Astrocyte (in vitro differentiated cells and primary cell): ENCODE data around the gene ANAPC10.

Experiments
- EZH2 ChIP-seq: IDR thresholded peaks from 2 replicates; pipeline ENCODE4 v1.6.1; 2012; ENCODE audit warnings: mild to moderate bottlenecking, low read length, inconsistent platforms; ENCODE audit not compliant: insufficient read depth
- TF ChIP-seq, protein P1 (sequence below): IDR thresholded peaks from 2 replicates; pipeline ENCODE4 v1.5.1; 2011; ENCODE audit warnings: low read depth, mild to moderate bottlenecking, inconsistent platforms, low read length, moderate library complexity; ENCODE audit not compliant: insufficient read depth

- TF ChIP-seq, protein P1, sequence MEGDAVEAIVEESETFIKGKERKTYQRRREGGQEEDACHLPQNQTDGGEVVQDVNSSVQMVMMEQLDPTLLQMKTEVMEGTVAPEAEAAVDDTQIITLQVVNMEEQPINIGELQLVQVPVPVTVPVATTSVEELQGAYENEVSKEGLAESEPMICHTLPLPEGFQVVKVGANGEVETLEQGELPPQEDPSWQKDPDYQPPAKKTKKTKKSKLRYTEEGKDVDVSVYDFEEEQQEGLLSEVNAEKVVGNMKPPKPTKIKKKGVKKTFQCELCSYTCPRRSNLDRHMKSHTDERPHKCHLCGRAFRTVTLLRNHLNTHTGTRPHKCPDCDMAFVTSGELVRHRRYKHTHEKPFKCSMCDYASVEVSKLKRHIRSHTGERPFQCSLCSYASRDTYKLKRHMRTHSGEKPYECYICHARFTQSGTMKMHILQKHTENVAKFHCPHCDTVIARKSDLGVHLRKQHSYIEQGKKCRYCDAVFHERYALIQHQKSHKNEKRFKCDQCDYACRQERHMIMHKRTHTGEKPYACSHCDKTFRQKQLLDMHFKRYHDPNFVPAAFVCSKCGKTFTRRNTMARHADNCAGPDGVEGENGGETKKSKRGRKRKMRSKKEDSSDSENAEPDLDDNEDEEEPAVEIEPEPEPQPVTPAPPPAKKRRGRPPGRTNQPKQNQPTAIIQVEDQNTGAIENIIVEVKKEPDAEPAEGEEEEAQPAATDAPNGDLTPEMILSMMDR, result no peak
- no peak for TF ChIP-seq EZH2
These were observed 113.8 kb downstream of the ANAPC10 start for GRCh38 chr4:144984241-144984640.
